ENCODE results near the gene KDELR1. TPM values are rescaled to one million over a fixed set of nuclear protein-coding genes. Genes with fewer than 3 reads are reported as not detected.
"Not testable (repeated sequence)": the region's sequence is repeated elsewhere in the genome, so short reads cannot be mapped to it uniquely, and the experiment has no call there.

KDELR1 gene
- polyA plus RNA-seq, 5 donors: 141 to 191 (median 175) TPM

DNA sequence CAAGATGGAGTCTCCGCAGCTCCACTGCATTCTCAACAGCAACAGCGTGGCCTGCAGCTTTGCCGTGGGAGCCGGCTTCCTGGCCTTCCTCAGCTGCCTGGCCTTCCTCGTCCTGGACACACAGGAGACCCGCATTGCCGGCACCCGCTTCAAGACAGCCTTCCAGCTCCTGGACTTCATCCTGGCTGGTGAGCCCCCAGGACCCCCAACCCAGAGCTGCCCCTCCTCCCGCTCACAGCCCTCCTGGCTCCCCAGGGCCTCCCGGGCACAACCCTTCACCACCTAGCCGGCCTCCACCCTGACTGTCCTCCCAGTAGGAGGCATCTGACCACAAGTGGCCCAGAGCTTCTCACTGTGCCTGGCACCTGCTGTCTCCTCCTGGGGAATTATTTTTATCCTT is 17.8 kb downstream of the KDELR1 start:
- DNase-seq: no peak

GRCh38 chr19:48372904-48373303 is 18.4 kb downstream of the KDELR1 start:
- no peak for DNase-seq

DNA sequence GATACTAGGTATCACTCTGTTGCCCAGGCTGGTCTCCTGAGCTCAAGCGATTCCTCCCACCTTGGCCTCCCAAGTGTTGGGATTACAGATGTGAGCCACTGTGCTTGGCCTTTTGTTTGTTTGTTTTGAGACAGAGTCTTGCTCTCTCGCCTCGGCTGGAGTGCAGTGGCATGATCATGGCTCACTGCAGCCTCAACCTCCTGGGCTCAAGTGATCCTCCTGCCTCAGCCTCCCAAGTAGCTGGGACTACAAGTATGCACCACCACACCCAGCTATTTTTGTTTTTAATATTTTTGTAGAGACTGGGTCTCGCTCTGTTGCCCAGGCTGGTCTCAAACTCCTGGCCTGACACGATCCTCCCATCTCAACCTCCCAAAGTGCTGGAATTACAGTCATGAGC is 19.6 kb downstream of the KDELR1 start:
- not testable (repeated sequence) for DNase-seq

- no peak for DNase-seq
Observed at GRCh38 chr19:48371367-48371766, 20.0 kb downstream of the KDELR1 start.

DNA sequence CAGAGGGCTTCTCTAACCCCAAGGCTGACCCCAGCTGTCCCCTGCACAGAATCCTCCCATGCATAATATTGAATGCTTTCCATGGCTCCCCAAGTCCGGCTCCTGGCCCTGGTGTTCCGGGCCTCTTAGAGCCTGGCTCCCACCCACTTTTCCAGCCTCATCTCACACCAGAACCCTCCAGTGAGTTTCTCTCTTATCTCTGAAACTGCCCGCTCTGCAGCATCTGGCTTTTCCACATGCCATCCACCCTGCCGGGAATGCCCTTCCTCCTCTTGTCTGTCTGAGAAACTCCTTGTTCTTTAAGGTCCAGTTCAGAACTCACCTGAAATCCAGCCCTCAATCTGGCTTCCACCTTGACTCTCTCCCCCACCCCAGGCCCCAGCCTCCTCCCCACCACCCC is 20.4 kb downstream of the KDELR1 start:
- DNase-seq: no peak

GRCh38 chr19:48368936-48369335 is 22.4 kb downstream of the KDELR1 start:
- DNase-seq: no peak

DNA sequence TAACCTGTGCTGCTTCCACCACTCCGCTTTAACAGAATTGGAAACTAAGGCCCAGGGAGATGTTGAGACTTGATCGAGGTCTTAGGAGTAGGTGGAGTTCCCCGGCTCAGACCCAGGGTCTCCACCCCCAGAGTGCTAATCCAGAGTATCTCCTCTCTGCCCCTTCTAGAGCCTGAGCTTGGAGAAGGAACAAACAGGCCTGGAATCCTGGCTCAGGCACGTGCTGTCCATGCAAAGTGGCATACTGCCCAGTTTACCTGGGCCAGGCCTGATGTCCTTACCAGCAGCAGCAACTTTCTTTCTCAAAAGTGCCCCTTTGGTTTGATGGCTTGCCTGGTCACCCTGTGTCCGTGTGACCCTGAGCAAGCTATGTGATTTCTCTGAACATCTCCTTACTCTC is 23.5 kb downstream of the KDELR1 start:
- no peak for DNase-seq

DNA sequence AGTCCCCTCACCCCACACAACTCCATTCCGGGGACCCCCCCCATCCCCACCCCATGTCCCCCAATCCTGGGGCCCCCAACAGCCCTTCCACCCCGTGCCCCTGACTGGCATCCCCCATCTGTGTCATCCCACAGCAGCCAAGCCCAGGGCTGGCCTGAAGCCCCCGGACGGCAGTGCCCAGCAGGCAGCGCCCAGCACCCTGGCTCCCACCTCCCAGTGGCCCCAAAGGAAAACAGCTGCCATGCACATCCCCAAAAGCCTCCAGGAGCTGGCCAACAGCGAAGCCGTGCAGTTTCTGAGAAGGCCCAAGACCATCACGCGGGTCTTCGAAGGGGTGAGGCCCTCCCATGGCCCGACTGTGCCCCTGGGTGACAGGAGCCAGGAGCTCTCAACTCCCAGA is 25.7 kb downstream of the KDELR1 start:
- DNase-seq: no peak

- no peak for DNase-seq
Observed at GRCh38 chr19:48364598-48365348, 26.6 kb downstream of the KDELR1 start.

DNA sequence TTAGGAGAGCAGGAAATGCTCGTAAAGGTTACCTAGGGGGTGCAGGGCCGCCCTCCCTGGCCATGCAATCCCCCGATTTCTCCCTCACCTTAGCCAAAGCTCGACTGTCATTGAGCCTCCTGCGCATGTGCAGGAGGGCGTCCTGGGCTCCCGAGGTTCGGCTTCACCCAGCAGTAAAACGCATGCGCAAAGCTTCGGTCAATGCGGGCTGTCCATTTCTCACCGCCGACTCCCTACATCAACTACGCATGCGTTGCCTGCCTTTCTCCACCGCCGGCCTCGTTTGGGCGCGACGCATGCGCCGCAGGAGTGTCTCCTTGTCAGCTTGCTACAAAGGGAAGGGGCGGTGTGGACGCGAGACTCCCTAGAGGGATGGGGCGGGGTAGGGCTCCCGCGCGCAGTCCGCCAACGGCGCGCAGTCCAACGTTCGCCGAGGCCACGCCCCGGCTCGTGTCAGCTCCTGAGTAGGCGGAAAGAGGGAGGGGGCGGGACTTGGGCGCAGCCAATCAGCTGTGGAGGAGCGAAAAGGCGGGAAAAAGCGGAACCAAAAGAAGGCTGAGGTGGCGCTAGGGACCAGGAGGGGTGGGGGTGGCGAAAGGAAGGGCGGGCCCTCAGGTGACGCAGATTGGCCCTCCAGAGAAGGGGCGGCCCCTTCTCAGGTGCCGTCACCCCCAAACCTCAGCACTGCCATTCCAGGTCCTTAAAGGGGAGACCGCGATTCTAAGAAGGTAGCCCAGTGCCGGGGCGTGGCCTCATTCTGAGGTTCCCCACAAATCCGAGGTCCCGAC is 27.3 kb downstream of the KDELR1 start, which contains the start of the genes SYNGR4 and TMEM143:
Gene SYNGR4 (plus strand): TSS at position 558 of the 788 bp plus-strand sequence. CDS start 1,476 bp downstream, outside the sequence.
Gene TMEM143 (minus strand): TSS at position 131 of the 788 bp plus-strand sequence. CDS start 20 bp downstream, at position 111.
- DNase-seq: peak; percentile 100

- no peak for DNase-seq
Observed at GRCh38 chr19:48363500-48363809, 27.9 kb downstream of the KDELR1 start.

DNA sequence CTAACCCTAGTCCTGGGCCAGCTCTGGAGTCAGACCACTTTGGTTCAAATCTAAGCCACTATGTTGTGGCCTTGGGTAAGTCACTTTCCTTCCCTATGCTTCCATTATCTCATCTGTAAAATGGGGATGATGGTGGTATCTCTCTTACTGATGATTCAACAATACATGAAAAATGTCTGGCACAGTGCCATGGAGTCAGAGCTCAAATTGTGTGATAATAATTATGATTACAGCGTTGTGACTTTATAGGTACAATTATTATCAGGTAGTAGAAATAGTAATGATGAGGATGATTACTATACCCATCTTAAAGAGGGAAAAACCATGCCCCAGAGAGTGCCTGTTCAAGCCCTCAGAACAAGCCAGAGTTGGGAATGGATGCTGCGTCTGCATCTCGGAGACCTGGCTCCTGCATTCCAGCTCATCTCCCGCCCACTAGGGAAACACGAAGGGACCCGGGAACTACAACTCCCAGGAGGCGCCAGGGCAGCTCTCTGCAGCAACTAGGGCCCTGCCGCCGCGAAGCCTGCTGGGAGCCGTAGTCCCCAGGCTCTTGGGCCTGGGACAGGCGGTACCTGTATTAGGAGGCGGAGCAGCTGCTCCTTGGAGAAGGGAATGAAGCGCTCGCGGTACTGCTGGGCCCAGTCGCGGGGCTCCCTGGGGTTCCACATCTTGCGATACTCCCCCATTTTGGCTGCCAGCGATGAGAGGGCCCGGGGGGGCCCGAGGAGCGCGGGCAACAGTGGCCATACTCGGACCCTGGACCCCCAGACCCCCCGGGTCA is 28.4 kb downstream of the KDELR1 start:
- peak; percentile 91 to 93 for DNase-seq

- no peak for DNase-seq
Observed at GRCh38 chr19:48361912-48362311, 29.4 kb downstream of the KDELR1 start.

DNA sequence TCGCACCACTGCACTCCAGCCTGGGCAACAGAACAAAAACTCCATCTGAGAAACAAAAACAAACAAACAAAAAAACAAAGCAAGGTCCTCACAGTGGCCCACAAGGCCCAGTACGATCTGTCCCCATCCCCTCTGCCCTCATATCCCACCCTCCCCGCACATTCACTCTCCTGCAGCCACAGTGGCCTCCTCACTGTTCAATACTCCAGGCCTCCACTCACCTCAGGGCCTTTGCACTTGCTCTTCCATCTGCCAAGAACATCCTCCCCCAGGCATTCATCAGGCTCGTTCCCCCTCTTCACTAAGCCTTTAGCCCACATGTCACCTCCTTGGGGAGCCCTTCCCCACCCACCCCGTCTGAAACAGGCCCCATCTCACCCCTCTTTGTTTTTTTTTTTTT is 32.2 kb downstream of the KDELR1 start:
- no peak for DNase-seq

GRCh38 chr19:48355365-48355954 is 35.9 kb downstream of the KDELR1 start:
- no peak for DNase-seq

DNA sequence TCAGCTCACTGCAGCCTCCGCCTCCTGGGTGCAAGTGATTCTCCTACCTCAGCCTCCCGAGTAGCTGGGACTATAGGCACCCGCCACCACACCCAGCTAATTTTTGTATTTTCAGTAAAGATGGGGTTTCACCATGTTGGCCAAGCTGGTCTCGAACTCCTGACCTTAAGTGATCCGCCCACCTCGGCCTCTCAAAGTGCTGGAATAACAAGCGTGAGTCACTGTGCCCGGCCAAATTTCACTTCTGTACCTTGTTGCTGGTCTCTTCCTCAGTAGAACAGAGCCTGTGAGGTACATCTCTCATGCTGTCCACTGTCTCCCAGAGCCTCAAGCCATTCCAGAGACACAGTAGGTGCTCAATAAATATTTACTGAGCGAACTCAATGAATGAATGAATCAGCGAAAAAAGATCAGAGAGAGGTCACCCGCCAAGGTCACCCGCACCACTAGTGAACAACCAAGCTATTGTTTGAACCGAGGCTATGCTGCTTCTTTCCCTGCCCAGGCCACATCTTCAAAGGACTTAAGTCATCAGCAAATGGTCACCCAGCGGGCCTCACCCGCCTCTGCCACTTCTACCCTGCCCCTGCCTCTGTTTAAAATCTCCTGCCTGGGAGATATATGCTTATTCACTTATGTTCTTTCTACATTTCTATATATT is 36.9 kb downstream of the KDELR1 start:
- no peak for DNase-seq

- no peak for DNase-seq
Observed at GRCh38 chr19:48353677-48354076, 37.7 kb downstream of the KDELR1 start.

DNA sequence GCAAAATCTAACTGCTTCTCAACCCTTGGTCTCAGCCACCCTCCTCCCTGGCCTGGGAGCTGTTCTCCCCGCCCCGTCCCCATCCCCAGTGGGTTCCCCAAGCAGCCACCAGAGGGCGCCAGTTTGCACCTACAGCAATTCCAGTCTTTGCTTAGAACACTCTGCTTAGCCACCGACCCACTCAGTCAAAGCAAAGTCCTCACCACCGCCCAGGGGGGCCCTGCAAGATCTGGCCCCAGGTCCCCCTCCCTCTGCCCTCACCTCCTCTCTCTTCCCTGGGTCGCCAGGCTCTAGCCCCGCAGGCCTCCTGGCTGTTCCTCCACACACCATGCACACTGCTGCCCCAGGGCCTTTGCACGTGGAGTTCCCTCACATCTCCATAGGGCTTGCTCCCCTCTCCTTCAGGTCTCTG is 40.0 kb downstream of the KDELR1 start:
- DNase-seq: peak in 1 of 2 donors; percentile 33

DNA sequence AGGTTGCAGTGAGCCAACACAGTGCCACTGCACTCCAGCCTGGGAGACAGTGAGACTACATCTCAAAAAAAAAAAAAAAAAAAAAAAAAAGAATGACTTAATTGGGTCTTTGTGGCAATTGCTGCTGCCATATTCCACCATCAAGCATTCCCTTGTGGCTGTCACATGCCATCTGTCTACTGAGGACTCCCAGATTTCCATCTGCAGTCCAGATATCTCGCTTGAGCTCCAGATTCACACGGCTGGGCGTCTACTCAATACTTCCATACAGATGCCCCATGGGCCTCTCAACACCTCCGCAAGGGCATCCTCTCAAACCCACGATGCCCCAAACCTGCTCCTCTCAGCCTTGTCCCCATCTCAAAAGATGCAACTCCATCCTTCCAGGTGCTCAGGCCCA is 40.5 kb downstream of the KDELR1 start:
- no peak for DNase-seq

DNA sequence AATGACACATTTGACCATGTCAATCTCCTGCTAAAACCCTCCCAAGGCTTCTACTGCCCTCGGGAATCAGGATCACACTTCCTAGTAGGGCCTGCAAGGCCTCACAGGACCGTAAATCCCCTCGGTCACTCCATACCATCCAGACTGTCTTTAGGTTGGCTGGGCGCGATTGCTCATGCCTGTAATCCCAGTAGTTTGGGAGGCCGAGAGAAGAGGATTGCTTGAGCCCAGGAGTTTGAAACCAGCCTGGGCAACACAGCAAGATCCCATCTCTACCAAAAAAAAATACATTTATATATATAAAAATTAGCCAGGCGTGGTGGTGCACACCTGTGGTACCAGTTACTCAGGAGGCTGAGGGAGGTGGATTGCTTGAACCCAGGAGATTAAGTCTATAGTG is 42.6 kb downstream of the KDELR1 start:
- DNase-seq: no peak

GRCh38 chr19:48348045-48348444 is 43.3 kb downstream of the KDELR1 start:
- DNase-seq: no peak

All from right lung (tissue), 5 donors.